Measurements from ENCODE around the gene GNA12. TPM values are rescaled to one million over a fixed set of nuclear protein-coding genes. Genes with fewer than 3 reads are reported as not detected.

The GNA12 gene
- total RNA-seq, 3 donors from 2014 or later (not counting 1 experiment from before 2014, with no cell fraction given): 12.6 to 20.2 (median 19.5) TPM

DNA sequence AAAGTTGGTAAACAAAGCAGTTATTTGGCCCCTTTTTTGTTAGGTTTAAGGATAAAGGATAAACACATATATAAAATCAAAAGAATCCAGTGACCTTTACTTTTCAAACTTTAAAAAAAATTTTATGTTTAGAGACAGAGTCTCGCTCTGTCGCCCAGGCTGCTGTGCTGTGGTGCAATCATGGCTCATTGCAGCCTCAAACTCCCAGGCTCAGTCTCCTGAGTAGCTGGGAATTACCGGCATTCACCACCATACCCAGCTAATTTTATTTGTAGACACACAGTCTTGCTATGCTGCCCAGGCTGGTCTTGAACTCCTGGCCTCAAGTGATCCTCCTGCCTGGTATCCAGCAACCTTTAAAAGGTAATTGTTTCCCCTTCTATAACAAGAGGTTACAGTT lies 31.3 kb downstream of the GNA12 start:
- H3K9me3 Mint-ChIP-seq: no peaks in the 10 kb centered on the region
- no peak overlapping the region for H3K4me3 ChIP-seq (ENCODE audit: low read length)
- intact Hi-C loops (cut with micrococcal nuclease): no loop called here
- no peaks in the 10 kb centered on the region for H3K27me3 ChIP-seq (ENCODE audit: control insufficient read depth, insufficient read depth, low read length)
- peaks cover 22 to 23% of the 10 kb centered on the region in 2 donors for H3K4me1 Mint-ChIP-seq
- no peak overlapping the region for H3K4me3 Mint-ChIP-seq
- H3K4me1 ChIP-seq (ENCODE audit: control insufficient read depth, insufficient read depth, low read length): peaks cover 6% of the 10 kb centered on the region
- ATAC-seq (no peak), DNase-seq (no peak)
- no peaks in the 10 kb centered on the region for H3K27me3 Mint-ChIP-seq (ENCODE audit: low read depth in 2 of 2)
- H3K27ac ChIP-seq (ENCODE audit: low read length): no peak overlapping the region
- H3K36me3 Mint-ChIP-seq: no peaks in the 10 kb centered on the region
- TF ChIP-seq, protein P1, sequence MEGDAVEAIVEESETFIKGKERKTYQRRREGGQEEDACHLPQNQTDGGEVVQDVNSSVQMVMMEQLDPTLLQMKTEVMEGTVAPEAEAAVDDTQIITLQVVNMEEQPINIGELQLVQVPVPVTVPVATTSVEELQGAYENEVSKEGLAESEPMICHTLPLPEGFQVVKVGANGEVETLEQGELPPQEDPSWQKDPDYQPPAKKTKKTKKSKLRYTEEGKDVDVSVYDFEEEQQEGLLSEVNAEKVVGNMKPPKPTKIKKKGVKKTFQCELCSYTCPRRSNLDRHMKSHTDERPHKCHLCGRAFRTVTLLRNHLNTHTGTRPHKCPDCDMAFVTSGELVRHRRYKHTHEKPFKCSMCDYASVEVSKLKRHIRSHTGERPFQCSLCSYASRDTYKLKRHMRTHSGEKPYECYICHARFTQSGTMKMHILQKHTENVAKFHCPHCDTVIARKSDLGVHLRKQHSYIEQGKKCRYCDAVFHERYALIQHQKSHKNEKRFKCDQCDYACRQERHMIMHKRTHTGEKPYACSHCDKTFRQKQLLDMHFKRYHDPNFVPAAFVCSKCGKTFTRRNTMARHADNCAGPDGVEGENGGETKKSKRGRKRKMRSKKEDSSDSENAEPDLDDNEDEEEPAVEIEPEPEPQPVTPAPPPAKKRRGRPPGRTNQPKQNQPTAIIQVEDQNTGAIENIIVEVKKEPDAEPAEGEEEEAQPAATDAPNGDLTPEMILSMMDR (IDR thresholded peaks at IDR 0.05): no peak
- WGBS (ENCODE audit: insufficient coverage): 98% methylated on average over 3 of the region's 3 CpGs
- no peaks in the 10 kb centered on the region for H3K36me3 ChIP-seq (ENCODE audit: control insufficient read depth, insufficient read depth, low read length)
- no peaks in the 10 kb centered on the region for H3K9me3 ChIP-seq (ENCODE audit: control insufficient read depth, insufficient read depth, low read length)
- H3K27ac Mint-ChIP-seq: no peak overlapping the region

DNA sequence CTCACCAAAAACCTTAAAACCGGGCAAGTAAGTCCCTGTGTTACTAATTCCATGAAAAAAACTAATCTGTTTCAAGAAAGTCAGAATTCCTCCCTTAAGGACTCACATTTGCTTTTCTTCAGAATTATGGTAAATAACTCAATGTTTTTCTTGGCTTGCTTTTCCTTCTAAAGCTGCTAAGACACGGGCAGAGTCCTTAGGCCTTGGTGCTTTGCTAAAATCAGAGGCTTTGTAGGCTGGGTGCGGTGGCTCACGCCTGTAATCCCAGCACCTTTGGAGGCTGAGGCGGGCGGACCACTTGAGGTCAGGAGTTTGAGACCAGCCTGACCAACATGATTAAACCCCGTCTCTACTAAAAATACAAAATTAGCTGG lies 32.0 kb downstream of the GNA12 start:
- no peaks in the 10 kb centered on the region for H3K36me3 ChIP-seq (ENCODE audit: control insufficient read depth, insufficient read depth, low read length)
- H3K9me3 Mint-ChIP-seq: no peaks in the 10 kb centered on the region
- no peak overlapping the region for H3K4me3 Mint-ChIP-seq
- ATAC-seq (no peak), DNase-seq (no peak)
- TF ChIP-seq, protein P1 (IDR thresholded peaks at IDR 0.05): no peak
- no peaks in the 10 kb centered on the region for H3K27me3 Mint-ChIP-seq (ENCODE audit: low read depth in 2 of 2)
- no peak overlapping the region for H3K27ac Mint-ChIP-seq
- no peaks in the 10 kb centered on the region for H3K27me3 ChIP-seq (ENCODE audit: control insufficient read depth, insufficient read depth, low read length)
- H3K4me1 Mint-ChIP-seq: peaks cover 18 to 22% of the 10 kb centered on the region in 2 donors
- WGBS (ENCODE audit: insufficient coverage): 86% methylated on average over 7 of the region's 7 CpGs
- intact Hi-C loops (cut with micrococcal nuclease): no loop called here
- H3K4me1 ChIP-seq (ENCODE audit: control insufficient read depth, insufficient read depth, low read length): peaks cover 6% of the 10 kb centered on the region
- no peak overlapping the region for H3K27ac ChIP-seq (ENCODE audit: low read length)
- no peak overlapping the region for H3K4me3 ChIP-seq (ENCODE audit: low read length)
- no peaks in the 10 kb centered on the region for H3K36me3 Mint-ChIP-seq
- H3K9me3 ChIP-seq (ENCODE audit: control insufficient read depth, insufficient read depth, low read length): no peaks in the 10 kb centered on the region

DNA sequence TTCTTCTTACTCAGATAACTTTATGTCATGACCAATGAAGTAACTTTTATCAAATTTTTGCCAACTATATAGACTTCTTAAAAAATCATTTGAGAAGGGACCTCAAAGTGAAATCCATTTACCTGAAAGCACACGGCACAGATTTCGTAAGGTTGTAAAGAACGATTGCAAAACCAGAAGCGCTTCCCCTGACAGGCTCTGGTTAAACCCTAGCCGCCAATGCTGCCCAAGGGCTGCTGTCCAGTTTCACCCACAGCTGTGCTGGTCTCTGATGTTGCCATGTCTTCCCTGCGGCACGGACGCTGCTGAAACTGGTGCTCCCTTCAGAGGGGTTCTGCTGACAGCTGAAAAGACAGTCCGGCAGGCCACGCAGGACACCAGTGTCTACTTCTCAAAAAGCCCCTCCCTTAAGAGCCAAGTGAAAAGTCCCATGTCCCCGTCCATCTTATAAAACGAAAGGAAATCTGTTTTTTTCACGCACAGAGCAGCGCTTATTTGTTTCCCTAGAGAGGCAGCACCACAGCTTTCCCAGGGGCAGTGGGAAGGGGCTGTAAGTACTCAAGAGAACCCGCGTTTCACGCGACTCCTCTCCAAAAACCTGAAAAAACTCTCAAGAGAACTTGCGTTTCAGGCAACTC lies 32.5 kb downstream of the GNA12 start:
- Histone ChIP-seq H3K27ac (ENCODE audit: low read length) (no peak overlapping the region), H3K27me3 (ENCODE audit: control insufficient read depth, insufficient read depth, low read length) (no peaks in the 10 kb centered on the region), H3K36me3 (ENCODE audit: control insufficient read depth, insufficient read depth, low read length) (no peaks in the 10 kb centered on the region), H3K4me3 (ENCODE audit: low read length) (no peak overlapping the region), H3K4me1 (ENCODE audit: control insufficient read depth, insufficient read depth, low read length) (peaks cover 6% of the 10 kb centered on the region), H3K9me3 (ENCODE audit: control insufficient read depth, insufficient read depth, low read length) (no peaks in the 10 kb centered on the region)
- no peaks in the 10 kb centered on the region for H3K36me3 Mint-ChIP-seq
- intact Hi-C loops (cut with micrococcal nuclease): no loop called here
- peaks cover 18 to 22% of the 10 kb centered on the region in 2 donors for H3K4me1 Mint-ChIP-seq
- ATAC-seq (peak in 1 of 3 donors; percentile 43), DNase-seq (no peak)
- no peaks in the 10 kb centered on the region for H3K9me3 Mint-ChIP-seq
- H3K4me3 Mint-ChIP-seq: no peak overlapping the region
- WGBS (ENCODE audit: insufficient coverage): 89% methylated on average over 19 of the region's 19 CpGs
- no peak overlapping the region for H3K27ac Mint-ChIP-seq
- no peaks in the 10 kb centered on the region for H3K27me3 Mint-ChIP-seq (ENCODE audit: low read depth in 2 of 2)
- TF ChIP-seq, protein P1 (IDR thresholded peaks at IDR 0.05): no peak

Measured in natural killer cell (primary cell).